GM19238 (cell line): ENCODE results near the gene MPHOSPH8.
"Not testable (repeated sequence)": the region's sequence is repeated elsewhere in the genome, so short reads cannot be mapped to it uniquely, and the experiment has no call there.

Experiments used
- DNase-seq: peaks from one replicate; pipeline ENCODE4 v3.0.0; 2011; ENCODE audit warnings: low spot score; ENCODE audit not compliant: insufficient read length

The MPHOSPH8 gene

GRCh38 chr13:19632915-19633478, 462 bp upstream of the MPHOSPH8 start:
- DNase-seq: no peak

- DNase-seq: no peak
Measured at GRCh38 chr13:19634256-19634740, 839 bp downstream of the MPHOSPH8 start.

GRCh38 chr13:19635926-19636325, 2.5 kb downstream of the MPHOSPH8 start:
- DNase-seq: not testable (repeated sequence)

GRCh38 chr13:19643652-19644051, 10.2 kb downstream of the MPHOSPH8 start:
- DNase-seq: no peak

GRCh38 chr13:19645000-19645399, 11.5 kb downstream of the MPHOSPH8 start:
- DNase-seq: no peak

GRCh38 chr13:19646063-19646462, 12.6 kb downstream of the MPHOSPH8 start:
- no peak for DNase-seq

- DNase-seq: no peak
Measured at GRCh38 chr13:19650742-19651141, 17.3 kb downstream of the MPHOSPH8 start.

- no peak for DNase-seq
Measured at GRCh38 chr13:19657872-19658591, 24.6 kb downstream of the MPHOSPH8 start.

- no peak for DNase-seq
Measured at GRCh38 chr13:19658831-19659230, 25.4 kb downstream of the MPHOSPH8 start.

- no peak for DNase-seq
Measured at GRCh38 chr13:19661126-19661525, 27.7 kb downstream of the MPHOSPH8 start.

GRCh38 chr13:19661561-19661960, 28.1 kb downstream of the MPHOSPH8 start:
- no peak for DNase-seq

- DNase-seq: no peak
Measured at GRCh38 chr13:19663416-19663979, 30.0 kb downstream of the MPHOSPH8 start.

GRCh38 chr13:19664481-19665230, 31.2 kb downstream of the MPHOSPH8 start:
- DNase-seq: no peak

GRCh38 chr13:19665427-19665859, 32.0 kb downstream of the MPHOSPH8 start:
- no peak for DNase-seq

- no peak for DNase-seq
Measured at GRCh38 chr13:19668778-19669177, 35.3 kb downstream of the MPHOSPH8 start.

- DNase-seq: no peak
Measured at GRCh38 chr13:19670147-19670546, 36.7 kb downstream of the MPHOSPH8 start.

- no peak for DNase-seq
Measured at GRCh38 chr13:19672990-19673389, 39.5 kb downstream of the MPHOSPH8 start.

- DNase-seq: no peak
Measured at GRCh38 chr13:19673473-19674430, 40.3 kb downstream of the MPHOSPH8 start.

GRCh38 chr13:19674898-19675297, 41.4 kb downstream of the MPHOSPH8 start:
- DNase-seq: no peak

GRCh38 chr13:19676168-19676567, 42.7 kb downstream of the MPHOSPH8 start:
- DNase-seq: no peak

GRCh38 chr13:19680751-19681150, 47.3 kb downstream of the MPHOSPH8 start:
- DNase-seq: no peak
